Measurements from ENCODE around the gene CDC25B. TPM values are rescaled to one million over a fixed set of nuclear protein-coding genes. Genes with fewer than 3 reads are reported as not detected.

CDC25B gene
- total and polyA plus RNA-seq, 2 of the 13 experiments (the other 11 are each of a cell fraction or from before 2014, with no cell fraction given) = 14.5 to 19.4 TPM

- TF ChIP-seq, protein P1, sequence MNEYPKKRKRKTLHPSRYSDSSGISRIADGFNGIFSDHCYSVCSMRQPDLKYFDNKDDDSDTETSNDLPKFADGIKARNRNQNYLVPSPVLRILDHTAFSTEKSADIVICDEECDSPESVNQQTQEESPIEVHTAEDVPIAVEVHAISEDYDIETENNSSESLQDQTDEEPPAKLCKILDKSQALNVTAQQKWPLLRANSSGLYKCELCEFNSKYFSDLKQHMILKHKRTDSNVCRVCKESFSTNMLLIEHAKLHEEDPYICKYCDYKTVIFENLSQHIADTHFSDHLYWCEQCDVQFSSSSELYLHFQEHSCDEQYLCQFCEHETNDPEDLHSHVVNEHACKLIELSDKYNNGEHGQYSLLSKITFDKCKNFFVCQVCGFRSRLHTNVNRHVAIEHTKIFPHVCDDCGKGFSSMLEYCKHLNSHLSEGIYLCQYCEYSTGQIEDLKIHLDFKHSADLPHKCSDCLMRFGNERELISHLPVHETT (CRISPR knock-in tag; conservative IDR thresholded peaks at IDR 0.05) = 0 out of 2 replicates have a peak, but pooled peaks have one; percentile 18
- TF ChIP-seq CREB1 (IDR thresholded peaks at IDR 0.05) (peak; percentile 80), CREB1 (CRISPR knock-in tag; IDR thresholded peaks at IDR 0.05) (no peak), XRCC5 (optimal IDR thresholded peaks at IDR 0.05; ENCODE audit: low read length) (peak; percentile 88), EP300 (IDR thresholded peaks at IDR 0.05; ENCODE audit: low read depth in 2 of 2, low read length in 2 of 2) (0 out of 4 replicates have a peak, but pooled peaks of 1 of the 2 experiments have one; percentile 16), EP300 (CRISPR knock-in tag; IDR thresholded peaks at IDR 0.05; ENCODE audit: borderline replicate concordance) (peak; percentile 42; the same call in 1 of the 2 replicates), ZNF136 (CRISPR knock-in tag; IDR thresholded peaks at IDR 0.05; ENCODE audit: low read depth) (no peak), HDAC2 (CRISPR knock-in tag; IDR thresholded peaks at IDR 0.05) (0 out of 2 replicates have a peak, but pooled peaks have one; percentile 19), GATAD2A (CRISPR knock-in tag; IDR thresholded peaks at IDR 0.05) (peak; percentile 57; the same call in 1 of the 2 replicates), ZNF296 (CRISPR knock-in tag; conservative IDR thresholded peaks at IDR 0.05) (no peak), ZNF878 (CRISPR knock-in tag; IDR thresholded peaks at IDR 0.05) (no peak), ZNF629 (CRISPR knock-in tag; conservative IDR thresholded peaks at IDR 0.05) (no peak), MAFK (conservative IDR thresholded peaks at IDR 0.05 in 1 of 2, IDR thresholded peaks at IDR 0.05 in 1 of 2; ENCODE audit: low read length in 2 of 2) (peak; percentile 87 to 97), ZBTB34 (CRISPR knock-in tag; IDR thresholded peaks at IDR 0.05) (no peak), ATF3 (CRISPR knock-in tag; IDR thresholded peaks at IDR 0.05) (peak; percentile 94), REXO4 (CRISPR knock-in tag; IDR thresholded peaks at IDR 0.05; ENCODE audit: borderline replicate concordance) (no peak), ZNF709 (CRISPR knock-in tag; IDR thresholded peaks at IDR 0.05) (no peak), TGIF2 (CRISPR knock-in tag; IDR thresholded peaks at IDR 0.05) (no peak), PHB2 (IDR thresholded peaks at IDR 0.05; ENCODE audit: partially characterized antibody) (no peak), SAP130 (CRISPR knock-in tag; IDR thresholded peaks at IDR 0.05; ENCODE audit: low read depth) (peak; percentile 58; the same call in 1 of the 2 replicates), TIGD3 (CRISPR knock-in tag; IDR thresholded peaks at IDR 0.05; ENCODE audit: borderline replicate concordance) (no peak), ARNT (IDR thresholded peaks at IDR 0.05) (no peak)
- TF ChIP-seq, protein P2, sequence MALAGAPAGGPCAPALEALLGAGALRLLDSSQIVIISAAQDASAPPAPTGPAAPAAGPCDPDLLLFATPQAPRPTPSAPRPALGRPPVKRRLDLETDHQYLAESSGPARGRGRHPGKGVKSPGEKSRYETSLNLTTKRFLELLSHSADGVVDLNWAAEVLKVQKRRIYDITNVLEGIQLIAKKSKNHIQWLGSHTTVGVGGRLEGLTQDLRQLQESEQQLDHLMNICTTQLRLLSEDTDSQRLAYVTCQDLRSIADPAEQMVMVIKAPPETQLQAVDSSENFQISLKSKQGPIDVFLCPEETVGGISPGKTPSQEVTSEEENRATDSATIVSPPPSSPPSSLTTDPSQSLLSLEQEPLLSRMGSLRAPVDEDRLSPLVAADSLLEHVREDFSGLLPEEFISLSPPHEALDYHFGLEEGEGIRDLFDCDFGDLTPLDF (CRISPR knock-in tag; IDR thresholded peaks at IDR 0.05) = no peak
- TF ChIP-seq, protein P3, sequence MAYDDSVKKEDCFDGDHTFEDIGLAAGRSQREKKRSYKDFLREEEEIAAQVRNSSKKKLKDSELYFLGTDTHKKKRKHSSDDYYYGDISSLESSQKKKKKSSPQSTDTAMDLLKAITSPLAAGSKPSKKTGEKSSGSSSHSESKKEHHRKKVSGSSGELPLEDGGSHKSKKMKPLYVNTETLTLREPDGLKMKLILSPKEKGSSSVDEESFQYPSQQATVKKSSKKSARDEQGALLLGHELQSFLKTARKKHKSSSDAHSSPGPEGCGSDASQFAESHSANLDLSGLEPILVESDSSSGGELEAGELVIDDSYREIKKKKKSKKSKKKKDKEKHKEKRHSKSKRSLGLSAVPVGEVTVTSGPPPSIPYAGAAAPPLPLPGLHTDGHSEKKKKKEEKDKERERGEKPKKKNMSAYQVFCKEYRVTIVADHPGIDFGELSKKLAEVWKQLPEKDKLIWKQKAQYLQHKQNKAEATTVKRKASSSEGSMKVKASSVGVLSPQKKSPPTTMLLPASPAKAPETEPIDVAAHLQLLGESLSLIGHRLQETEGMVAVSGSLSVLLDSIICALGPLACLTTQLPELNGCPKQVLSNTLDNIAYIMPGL (CRISPR knock-in tag; IDR thresholded peaks at IDR 0.05; ENCODE audit: borderline replicate concordance in 1 of 2, low read depth in 1 of 2) = peak in 1 of 2 experiments; percentile 43; a peak in 1 of 4 replicates
These were observed 47.4 kb downstream of the CDC25B start (continued) for GRCh38 chr20:3843490-3843889.

All from HepG2 (cell line).